AG04450 (cell line): ENCODE results near the gene SYCE3. TPM values are rescaled to one million over a fixed set of nuclear protein-coding genes. Genes with fewer than 3 reads are reported as not detected.
"Not testable (repeated sequence)": the region's sequence is repeated elsewhere in the genome, so short reads cannot be mapped to it uniquely, and the experiment has no call there.

Experiments
- CTCF ChIA-PET: fragments of 300-600, 350-600 bp; formaldehyde crosslinking; extraction: SDS; loops from one replicate; lab custom pipeline; 2022; ENCODE audit warnings: antibody characterized with exemption, inconsistent platforms; lab: Charles Lee
- POLR2A ChIA-PET: fragments of 350-600 bp; formaldehyde crosslinking; extraction: SDS; loops from one replicate; lab custom pipeline; 2021; ENCODE audit warnings: antibody characterized with exemption, inconsistent platforms; lab: Yijun Ruan, JAX
- DNase-seq: peaks from one replicate; pipeline ENCODE4 v3.0.0-alpha.2; 2011; ENCODE audit warnings: low read depth, low spot score
- H3K27ac ChIP-seq: one replicate; pipeline ENCODE4 v1.5.1; 2012; ENCODE audit warnings: low read depth, low read length, control low read depth
- H3K27me3 ChIP-seq: one replicate; pipeline ENCODE4 v1.6.0; 2012; ENCODE audit warnings: low read length; ENCODE audit not compliant: control insufficient read depth, insufficient read depth
- H3K4me3 ChIP-seq: 2 replicates; pipeline ENCODE4 v1.5.1; 2011; ENCODE audit warnings: mild to moderate bottlenecking, low read depth, low read length, control low read depth
- H3K9me3 ChIP-seq: 2 replicates; pipeline ENCODE4 v1.5.1; 2012; ENCODE audit warnings: low read length; ENCODE audit not compliant: control insufficient read depth, insufficient read depth
- CTCF ChIP-seq: IDR thresholded peaks from 2 replicates; pipeline ENCODE4 v1.5.1; 2011; ENCODE audit warnings: low read depth, low read length, control low read depth, inconsistent platforms
- polyA plus RNA-seq: library from polyadenylated mRNA; depleted of rRNA; stranded (reverse); fragments of >200 nt; gene quantifications from 2 replicates; pipeline ENCODE4 v1.2.3, GENCODE V29; 2011

Gene SYCE3
- polyA plus RNA-seq, 1 experiment, result not detected

- ChIA-PET POLR2A (interaction anchor here (2.5 kb wide), 1 partner anchor 15 kb away, joined by 15 read pairs; the partner anchor contains the start of gene SCO2), CTCF (interaction anchor here (0.7 to 3.9 kb wide), 4 partner anchors 15 to 80 kb away, joined by 6 to 32 read pairs (median 9); partner anchors contain the start of genes SCO2 and SYCE3)
- TF ChIP-seq CTCF, result no peak
- H3K27me3 ChIP-seq, result peaks cover 2% of the 10 kb centered on the region
- H3K27ac ChIP-seq, result no peak overlapping the region
- no peak overlapping the region for H3K4me3 ChIP-seq
- no peaks in the 10 kb centered on the region; the same call in 1 of the 2 replicates for H3K9me3 ChIP-seq
- no peak for DNase-seq
These were observed 22.3 kb downstream of the SYCE3 start for GRCh38 chr22:50540381-50540780.

GRCh38 chr22:50537765-50538164 is 25.0 kb downstream of the SYCE3 start:
- Histone ChIP-seq H3K27ac (peak overlapping the region; percentile 99), H3K27me3 (no peaks in the 10 kb centered on the region), H3K9me3 (no peaks in the 10 kb centered on the region; the same call in 1 of the 2 replicates), H3K4me3 (no peak overlapping the region)
- TF ChIP-seq CTCF, result no peak
- ChIA-PET POLR2A (interaction anchor here (0.6 kb wide), 1 partner anchor 37 kb away, joined by 3 read pairs; no protein-coding TSS in a partner anchor), CTCF (interaction anchor here (1.5 to 3.9 kb wide), 2 partner anchors 13 to 25 kb away, joined by 4 to 32 read pairs; partner anchors contain the start of genes SCO2 and SYCE3)
- no peak for DNase-seq

- TF ChIP-seq CTCF, result no peak
- ChIA-PET POLR2A (interaction anchor here (0.7 kb wide), 1 partner anchor 42 kb away, joined by 6 read pairs; no protein-coding TSS in a partner anchor), CTCF (interaction anchor here (0.6 to 2.0 kb wide), 3 partner anchors 8 to 27 kb away, joined by 5 to 8 read pairs (median 7); partner anchors contain the start of genes SCO2 and SYCE3)
- Histone ChIP-seq H3K27me3 (no peaks in the 10 kb centered on the region), H3K27ac (no peak overlapping the region), H3K9me3 (no peaks in the 10 kb centered on the region; the same call in 1 of the 2 replicates), H3K4me3 (no peak overlapping the region)
- DNase-seq, result no peak
These were observed 26.5 kb downstream of the SYCE3 start for GRCh38 chr22:50536226-50536625.

GRCh38 chr22:50535113-50535512 is 27.6 kb downstream of the SYCE3 start:
- DNase-seq, result no peak
- Histone ChIP-seq H3K27ac (no peak overlapping the region), H3K9me3 (peaks cover 4% of the 10 kb centered on the region; the same call in 1 of the 2 replicates), H3K4me3 (no peak overlapping the region), H3K27me3 (peaks cover 5% of the 10 kb centered on the region)
- CTCF ChIA-PET, result interaction anchor here (1.9 to 2.0 kb wide), 2 partner anchors 9 to 28 kb away, joined by 7 to 8 read pairs; partner anchors contain the start of genes SCO2 and SYCE3
- POLR2A ChIA-PET, result interaction anchor here (0.7 to 0.8 kb wide), 2 partner anchors 27 to 40 kb away, joined by 3 to 7 read pairs; partner anchors contain the start of genes LMF2 and NCAPH2
- TF ChIP-seq CTCF, result no peak

GRCh38 chr22:50533856-50534711 is 28.6 kb downstream of the SYCE3 start:
- peaks cover 11% of the 10 kb centered on the region; the same call in 1 of the 2 replicates for H3K9me3 ChIP-seq
- H3K27ac ChIP-seq, CTCF ChIA-PET, H3K4me3 ChIP-seq, DNase-seq, H3K27me3 ChIP-seq, POLR2A ChIA-PET: not testable (repeated sequence)
